Measurements from ENCODE around the gene SEC14L2.

DNA sequence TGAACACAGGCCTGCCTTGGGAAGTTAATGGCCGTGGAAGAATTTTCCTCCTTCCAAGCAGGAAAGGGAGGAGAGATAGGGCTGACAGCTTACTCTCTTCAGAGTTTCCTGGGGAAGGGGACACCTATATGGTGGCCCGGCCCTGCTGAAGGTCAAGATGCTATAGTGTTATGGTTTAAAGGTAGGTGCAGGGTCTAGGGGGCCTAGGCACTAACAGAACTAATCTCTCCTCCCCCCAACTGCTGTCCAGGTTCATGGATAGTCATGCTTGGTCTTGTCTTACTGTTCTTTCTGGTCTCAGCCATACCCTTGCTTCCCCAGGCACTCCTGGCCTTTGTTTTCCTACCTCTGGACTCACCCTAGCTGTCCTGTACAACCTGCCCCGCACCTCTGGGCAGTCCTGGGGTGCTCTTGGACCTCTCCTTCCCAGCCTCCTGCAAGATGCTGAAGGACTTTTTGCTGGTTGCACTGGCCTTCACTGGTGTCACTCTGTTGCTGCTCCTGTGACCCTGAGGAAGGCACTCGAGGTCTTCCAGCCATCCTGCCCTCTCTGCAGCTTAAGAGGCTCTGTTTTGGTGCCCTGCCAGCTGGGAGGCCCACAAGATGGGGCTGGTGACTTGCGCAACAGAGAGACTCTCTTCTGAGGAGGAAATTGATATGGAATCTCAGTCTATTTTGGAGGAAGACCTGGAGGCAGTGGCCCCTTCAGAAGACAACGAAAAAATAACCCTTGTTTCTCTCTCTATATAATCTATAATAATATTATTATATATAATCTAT, 57.1 kb downstream of the SEC14L2 start:
- peak; percentile 46 for TF ChIP-seq CTCF (IDR thresholded peaks at IDR 0.05)
- TF ChIP-seq EZH2phosphoT487 (IDR thresholded peaks at IDR 0.05): no peak
